Activated T-cell treated with anti-CD3 and anti-CD28 coated beads, Interleukin-2, amount 50 U/mL, for 24 hours (primary cell): ENCODE measurements around the gene PI4KA.
"Not testable (repeated sequence)": the region's sequence is repeated elsewhere in the genome, so short reads cannot be mapped to it uniquely, and the experiment has no call there.

Experiments
- DNase-seq: peaks from one replicate; pipeline ENCODE4 v3.0.0-alpha.2; 2020
- H3K27ac Mint-ChIP-seq: 2 replicates; pipeline ENCODE4 v1.8.0; 2020; ENCODE audit warnings: mild to moderate bottlenecking, mixed read lengths
- H3K27me3 Mint-ChIP-seq: 2 replicates; pipeline ENCODE4 v1.8.0; 2020; ENCODE audit warnings: mixed read lengths
- H3K36me3 Mint-ChIP-seq: 2 replicates; pipeline ENCODE4 v1.8.0; 2020; ENCODE audit warnings: low read depth, mixed read lengths
- H3K4me1 Mint-ChIP-seq: 2 replicates; pipeline ENCODE4 v1.8.0; 2020; ENCODE audit warnings: low read depth, mixed read lengths
- H3K4me3 Mint-ChIP-seq: 2 replicates; pipeline ENCODE4 v1.8.0; 2020; ENCODE audit warnings: mild to moderate bottlenecking, moderate library complexity, mixed read lengths
- H3K9me3 Mint-ChIP-seq: 2 replicates; pipeline ENCODE4 v1.8.0; 2020; ENCODE audit warnings: mixed read lengths

The PI4KA gene

DNA sequence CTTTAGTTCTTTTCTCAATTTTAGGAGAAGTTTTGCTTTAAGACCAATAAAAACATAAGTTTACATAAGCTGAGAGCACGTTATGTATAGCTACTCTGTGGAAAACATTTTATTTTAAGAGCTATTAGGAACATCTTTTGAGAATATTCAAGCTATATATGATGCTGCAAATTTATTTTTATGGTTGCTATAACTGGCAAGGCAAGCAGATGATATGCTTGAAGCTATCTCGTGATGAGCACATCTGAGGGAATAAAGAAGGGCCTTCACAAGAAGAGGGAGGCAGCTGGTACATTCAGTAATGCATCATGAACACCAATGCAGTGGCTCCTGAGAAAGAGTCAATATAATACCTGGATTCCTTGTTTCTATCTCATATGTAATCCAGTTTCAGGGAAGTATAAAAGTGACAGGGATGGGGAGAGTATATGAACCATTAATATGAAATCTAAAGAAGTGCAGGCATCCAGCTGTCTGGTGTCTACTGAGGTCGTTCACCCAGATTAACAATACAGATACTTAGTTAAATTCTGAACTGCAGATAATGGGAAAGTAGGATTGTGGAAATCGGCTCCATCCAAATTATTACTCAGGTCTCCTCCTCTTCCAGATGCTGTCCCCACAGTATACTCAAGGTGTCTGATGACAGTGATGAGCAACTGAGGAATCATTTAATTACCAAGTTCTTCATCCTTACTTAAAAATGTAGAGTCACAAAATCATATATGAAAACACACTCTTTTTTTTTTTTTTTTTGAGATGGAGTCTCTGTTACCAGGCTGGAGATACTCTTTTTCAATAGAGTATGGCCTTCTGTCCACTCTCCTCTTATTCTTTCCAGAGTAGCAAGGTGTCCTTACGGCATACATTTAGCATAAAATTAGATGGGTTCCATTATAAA is 185.1 kb downstream of the PI4KA start:
- Mint-ChIP-seq H3K4me1 (no peaks in the 10 kb centered on the region), H3K4me3 (no peak overlapping the region), H3K27me3 (peaks cover 40% of the 10 kb centered on the region), H3K36me3 (no peaks in the 10 kb centered on the region), H3K9me3 (no peaks in the 10 kb centered on the region), H3K27ac (no peak overlapping the region)
- no peak for DNase-seq

DNA sequence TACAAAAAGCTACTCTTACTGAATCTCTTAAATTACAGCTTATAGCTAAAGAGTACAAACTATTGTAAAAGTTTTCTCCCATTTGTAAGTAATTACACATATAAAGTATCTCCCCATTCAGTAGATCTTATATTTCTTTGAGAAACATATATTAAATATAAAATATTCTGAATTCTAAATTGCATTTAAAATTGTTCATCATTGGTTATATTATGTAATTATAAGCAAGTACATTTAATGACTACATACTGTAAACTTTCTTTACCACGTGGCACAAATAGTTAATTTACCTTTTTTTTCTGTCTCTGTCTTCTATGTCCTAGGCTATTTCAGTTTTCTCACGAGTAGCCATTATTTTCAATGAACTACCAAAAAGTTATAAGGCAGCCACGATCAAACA is 185.9 kb downstream of the PI4KA start:
- Mint-ChIP-seq H3K9me3 (no peaks in the 10 kb centered on the region), H3K4me3 (no peak overlapping the region), H3K4me1 (no peaks in the 10 kb centered on the region), H3K27ac (no peak overlapping the region), H3K36me3 (no peaks in the 10 kb centered on the region), H3K27me3 (peaks cover 40% of the 10 kb centered on the region)
- DNase-seq, result no peak

DNA sequence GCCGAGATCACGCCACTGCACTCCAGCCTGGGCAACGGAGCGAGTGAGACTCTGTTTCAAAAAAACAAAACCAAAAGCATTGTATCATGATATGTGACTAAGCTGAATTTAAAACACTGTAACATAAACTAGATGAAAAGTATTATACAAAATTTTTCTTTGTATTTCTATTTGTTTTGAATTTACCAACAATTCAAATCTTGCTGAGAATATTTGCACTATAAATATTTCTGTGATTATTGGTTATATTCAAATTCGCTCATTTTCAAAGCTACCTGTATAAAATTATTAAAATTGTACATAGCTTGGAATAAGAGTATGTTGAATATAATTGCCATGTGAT is 186.6 kb downstream of the PI4KA start:
- no peak overlapping the region for H3K4me3 Mint-ChIP-seq
- no peaks in the 10 kb centered on the region for H3K36me3 Mint-ChIP-seq
- no peaks in the 10 kb centered on the region for H3K9me3 Mint-ChIP-seq
- H3K27ac Mint-ChIP-seq, result no peak overlapping the region
- no peaks in the 10 kb centered on the region for H3K4me1 Mint-ChIP-seq
- H3K27me3 Mint-ChIP-seq, result peaks cover 38% of the 10 kb centered on the region
- no peak for DNase-seq

- Mint-ChIP-seq H3K27me3 (peaks cover 34% of the 10 kb centered on the region), H3K27ac (no peak overlapping the region), H3K4me1 (no peaks in the 10 kb centered on the region), H3K4me3 (no peak overlapping the region), H3K9me3 (no peaks in the 10 kb centered on the region), H3K36me3 (no peaks in the 10 kb centered on the region)
- DNase-seq, result no peak
Observed at GRCh38 chr22:20671409-20672081, 187.1 kb downstream of the PI4KA start.

- DNase-seq, H3K36me3 Mint-ChIP-seq, H3K4me3 Mint-ChIP-seq, H3K27ac Mint-ChIP-seq, H3K4me1 Mint-ChIP-seq, H3K9me3 Mint-ChIP-seq: not testable (repeated sequence)
- peaks cover 29% of the 10 kb centered on the region for H3K27me3 Mint-ChIP-seq
Observed at GRCh38 chr22:20670457-20671261, 188.0 kb downstream of the PI4KA start.

DNA sequence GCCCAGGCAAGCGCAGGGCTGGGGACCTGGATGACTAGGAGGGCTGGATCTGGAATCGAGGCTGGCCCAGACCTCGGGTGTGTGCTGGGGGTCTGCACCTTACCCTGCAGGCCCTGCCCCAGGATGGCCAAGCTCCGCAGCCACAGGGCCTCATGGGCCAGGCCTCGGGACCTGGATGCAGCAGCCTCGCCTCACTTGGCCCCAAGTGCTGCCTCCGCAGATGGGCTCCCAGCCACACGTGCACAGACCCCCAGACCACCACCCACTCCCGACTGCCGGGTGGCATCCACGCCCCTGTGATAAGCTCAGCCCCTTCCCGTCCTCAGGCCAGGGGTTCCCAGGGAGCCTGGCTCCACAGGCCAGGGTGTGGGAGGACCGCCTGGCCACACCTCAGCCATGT is 188.7 kb downstream of the PI4KA start:
- H3K4me1 Mint-ChIP-seq, H3K27ac Mint-ChIP-seq, DNase-seq, H3K9me3 Mint-ChIP-seq, H3K4me3 Mint-ChIP-seq, H3K36me3 Mint-ChIP-seq: not testable (repeated sequence)
- H3K27me3 Mint-ChIP-seq, result peaks cover 21% of the 10 kb centered on the region

- not testable (repeated sequence) for H3K4me3 Mint-ChIP-seq, H3K4me1 Mint-ChIP-seq, H3K27ac Mint-ChIP-seq, H3K36me3 Mint-ChIP-seq, H3K9me3 Mint-ChIP-seq, DNase-seq
- peaks cover 23% of the 10 kb centered on the region for H3K27me3 Mint-ChIP-seq
Observed at GRCh38 chr22:20669471-20669870, 189.1 kb downstream of the PI4KA start.

GRCh38 chr22:20668769-20669168 is 189.8 kb downstream of the PI4KA start:
- not testable (repeated sequence) for H3K27ac Mint-ChIP-seq, DNase-seq, H3K4me1 Mint-ChIP-seq, H3K4me3 Mint-ChIP-seq, H3K9me3 Mint-ChIP-seq, H3K36me3 Mint-ChIP-seq
- H3K27me3 Mint-ChIP-seq, result peaks cover 19% of the 10 kb centered on the region

DNA sequence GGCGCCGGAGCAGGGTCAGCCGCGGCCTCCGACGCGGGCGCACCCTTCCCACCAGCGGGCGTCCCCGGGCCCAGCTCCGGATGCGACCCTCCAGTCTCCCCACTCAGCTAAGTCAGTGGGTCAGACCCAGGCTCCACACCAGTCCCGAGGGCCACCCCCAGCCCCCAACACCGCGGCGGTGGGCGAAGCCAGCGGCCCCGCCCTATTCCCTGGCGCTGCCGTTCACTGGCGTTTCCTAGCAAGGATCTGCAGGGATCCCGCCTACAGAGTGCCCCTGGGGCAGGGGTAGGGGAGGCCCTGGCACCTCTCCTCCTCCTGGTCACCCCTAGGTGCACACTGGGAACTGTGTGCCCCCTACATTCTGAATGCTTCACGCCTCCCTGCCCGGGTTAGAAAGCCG is 190.4 kb downstream of the PI4KA start:
- not testable (repeated sequence) for H3K27ac Mint-ChIP-seq, H3K9me3 Mint-ChIP-seq, H3K4me3 Mint-ChIP-seq, H3K36me3 Mint-ChIP-seq, DNase-seq, H3K4me1 Mint-ChIP-seq
- peaks cover 17% of the 10 kb centered on the region for H3K27me3 Mint-ChIP-seq

GRCh38 chr22:20667548-20667947 is 191.1 kb downstream of the PI4KA start:
- DNase-seq, H3K4me3 Mint-ChIP-seq, H3K9me3 Mint-ChIP-seq, H3K36me3 Mint-ChIP-seq, H3K27ac Mint-ChIP-seq, H3K4me1 Mint-ChIP-seq: not testable (repeated sequence)
- H3K27me3 Mint-ChIP-seq, result peaks cover 19% of the 10 kb centered on the region

- Mint-ChIP-seq H3K4me1 (no peaks in the 10 kb centered on the region), H3K27ac (no peak overlapping the region), H3K9me3 (peaks cover 6% of the 10 kb centered on the region), H3K4me3 (no peak overlapping the region), H3K36me3 (no peaks in the 10 kb centered on the region), H3K27me3 (peaks cover 14% of the 10 kb centered on the region)
- no peak for DNase-seq
Observed at GRCh38 chr22:20666560-20666959, 192.1 kb downstream of the PI4KA start.

- no peak overlapping the region for H3K4me3 Mint-ChIP-seq
- peaks cover 6% of the 10 kb centered on the region for H3K9me3 Mint-ChIP-seq
- H3K27me3 Mint-ChIP-seq, result peaks cover 16% of the 10 kb centered on the region
- H3K36me3 Mint-ChIP-seq, result no peaks in the 10 kb centered on the region
- DNase-seq, result no peak
- no peaks in the 10 kb centered on the region for H3K4me1 Mint-ChIP-seq
- H3K27ac Mint-ChIP-seq, result no peak overlapping the region
Observed at GRCh38 chr22:20664594-20664959, 194.0 kb downstream of the PI4KA start.

DNA sequence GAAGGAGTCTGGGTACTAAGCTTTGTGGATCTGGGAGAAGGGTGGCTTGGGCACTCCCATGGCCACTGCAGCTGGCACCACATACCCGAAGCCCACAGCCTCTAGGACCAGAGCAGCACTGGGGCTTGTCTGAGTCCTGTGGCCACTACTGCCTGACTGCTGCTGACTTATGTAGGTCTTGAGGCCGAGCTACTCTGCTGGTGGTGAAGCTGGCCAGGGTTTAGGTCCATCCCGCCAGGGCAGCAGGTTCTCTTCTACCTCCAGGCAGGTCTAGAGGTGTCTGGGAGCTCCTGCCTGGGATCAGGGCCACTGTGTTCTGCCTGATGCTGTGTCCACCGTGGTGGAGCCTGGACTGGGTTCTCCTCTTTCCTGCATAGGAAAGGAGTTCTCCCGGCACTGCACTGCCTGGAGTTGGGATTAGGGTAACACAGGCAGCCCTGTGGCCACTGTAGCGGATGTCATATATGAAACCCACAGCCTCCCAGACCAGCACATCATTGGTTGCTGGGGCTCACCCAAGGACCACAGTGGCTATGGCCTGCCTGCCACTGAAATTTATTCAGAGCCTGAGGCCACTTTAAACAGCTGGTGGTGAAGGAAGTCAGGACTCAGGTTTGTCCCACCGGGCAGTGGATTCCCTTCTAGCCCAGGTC is 194.5 kb downstream of the PI4KA start:
- Mint-ChIP-seq H3K27me3 (peaks cover 16% of the 10 kb centered on the region), H3K36me3 (no peaks in the 10 kb centered on the region)
- no peak for DNase-seq

DNA sequence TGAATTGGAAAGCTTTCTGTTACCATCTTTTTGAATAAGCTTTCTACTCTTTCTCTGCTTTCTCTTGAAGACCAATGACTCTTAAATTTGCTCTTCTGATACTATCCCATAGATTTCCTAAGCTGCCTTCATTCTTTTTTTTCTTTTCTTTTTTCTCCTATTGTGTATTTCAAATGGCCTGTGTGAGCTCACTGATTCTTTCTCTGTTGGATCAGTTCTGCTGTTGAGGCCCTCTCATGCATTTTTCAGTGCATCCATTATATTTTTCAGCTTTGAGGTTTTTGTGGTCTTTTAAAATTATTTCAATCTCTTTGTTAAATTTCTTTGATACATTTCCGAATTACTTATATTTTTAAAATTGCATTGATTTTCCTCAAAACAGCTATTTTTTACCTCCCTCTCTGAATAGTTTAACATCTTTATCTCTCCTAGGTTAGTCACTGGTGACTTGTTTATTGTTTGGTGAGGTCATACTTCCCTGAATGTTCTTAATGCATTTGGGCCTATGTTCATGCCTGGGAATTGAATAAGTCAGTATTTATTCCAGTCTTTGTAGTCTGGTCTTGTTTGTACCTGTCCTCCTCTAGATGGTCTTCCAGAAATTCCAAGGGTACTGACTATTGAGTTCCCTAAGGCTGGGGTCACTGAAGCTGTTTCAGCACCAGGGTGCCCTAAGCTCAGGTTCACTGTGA is 195.3 kb downstream of the PI4KA start:
- Mint-ChIP-seq H3K36me3 (no peaks in the 10 kb centered on the region), H3K9me3 (peaks cover 6% of the 10 kb centered on the region), H3K27ac (no peak overlapping the region), H3K4me1 (no peaks in the 10 kb centered on the region), H3K4me3 (no peak overlapping the region), H3K27me3 (peaks cover 21% of the 10 kb centered on the region)
- DNase-seq, result no peak

More for the DNA sequence above, 194.5 kb downstream of the PI4KA start:
- Mint-ChIP-seq H3K27ac (no peak overlapping the region), H3K4me1 (no peaks in the 10 kb centered on the region), H3K4me3 (no peak overlapping the region), H3K9me3 (peaks cover 6% of the 10 kb centered on the region)
